Measurements from ENCODE around the gene HSD17B8. TPM values are rescaled to one million over a fixed set of nuclear protein-coding genes. Genes with fewer than 3 reads are reported as not detected.

The HSD17B8 gene
- total and polyA plus RNA-seq, 9 donors: 7.8 to 15.1 (median 11.0) TPM

- Histone ChIP-seq H3K27me3 (ENCODE audit: control insufficient read depth, insufficient read depth, low read length) (no peaks in the 10 kb centered on the region), H3K4me1 (ENCODE audit: control insufficient read depth, insufficient read depth, low read length) (no peaks in the 10 kb centered on the region), H3K4me3 (ENCODE audit: low read length) (no peak overlapping the region), H3K9me3 (replicated peaks; ENCODE audit: control insufficient read depth, low read depth, low read length) (no peaks in the 10 kb centered on the region), H3K27ac (ENCODE audit: low read length) (no peak overlapping the region), H3K36me3 (ENCODE audit: control insufficient read depth, insufficient read depth, low read length) (peaks cover 6% of the 10 kb centered on the region)
- 89% methylated on average over 5 of the region's 10 CpGs for WGBS (ENCODE audit: insufficient coverage)
- no peak for DNase-seq
Observed at GRCh38 chr6:33178755-33179475, 25.5 kb upstream of the HSD17B8 start.

- no peak for DNase-seq
- peaks cover 6% of the 10 kb centered on the region for H3K36me3 ChIP-seq (ENCODE audit: control insufficient read depth, insufficient read depth, low read length)
- H3K4me3 ChIP-seq (ENCODE audit: low read length): no peak overlapping the region
- 91% methylated on average over 3 of the region's 7 CpGs for WGBS (ENCODE audit: insufficient coverage)
- no peak overlapping the region for H3K27ac ChIP-seq (ENCODE audit: low read length)
- H3K27me3 ChIP-seq (ENCODE audit: control insufficient read depth, insufficient read depth, low read length): peaks cover 3% of the 10 kb centered on the region
- no peaks in the 10 kb centered on the region for H3K4me1 ChIP-seq (ENCODE audit: control insufficient read depth, insufficient read depth, low read length)
- no peaks in the 10 kb centered on the region for H3K9me3 ChIP-seq (replicated peaks; ENCODE audit: control insufficient read depth, low read depth, low read length)
Observed at GRCh38 chr6:33181141-33181540, 23.3 kb upstream of the HSD17B8 start.

GRCh38 chr6:33183071-33183683 is 21.3 kb upstream of the HSD17B8 start:
- Histone ChIP-seq H3K36me3 (ENCODE audit: control insufficient read depth, insufficient read depth, low read length) (peaks cover 10% of the 10 kb centered on the region), H3K4me1 (ENCODE audit: control insufficient read depth, insufficient read depth, low read length) (no peaks in the 10 kb centered on the region), H3K27me3 (ENCODE audit: control insufficient read depth, insufficient read depth, low read length) (peaks cover 7% of the 10 kb centered on the region), H3K4me3 (ENCODE audit: low read length) (no peak overlapping the region), H3K9me3 (replicated peaks; ENCODE audit: control insufficient read depth, low read depth, low read length) (no peaks in the 10 kb centered on the region), H3K27ac (ENCODE audit: low read length) (no peak overlapping the region)
- DNase-seq: no peak
- 80% methylated on average over 3 of the region's 5 CpGs for WGBS (ENCODE audit: insufficient coverage)

GRCh38 chr6:33185190-33185589 is 19.3 kb upstream of the HSD17B8 start:
- Histone ChIP-seq H3K27ac (ENCODE audit: low read length) (no peak overlapping the region), H3K27me3 (ENCODE audit: control insufficient read depth, insufficient read depth, low read length) (peaks cover 7% of the 10 kb centered on the region), H3K36me3 (ENCODE audit: control insufficient read depth, insufficient read depth, low read length) (peaks cover 10% of the 10 kb centered on the region), H3K9me3 (replicated peaks; ENCODE audit: control insufficient read depth, low read depth, low read length) (no peaks in the 10 kb centered on the region), H3K4me1 (ENCODE audit: control insufficient read depth, insufficient read depth, low read length) (peaks cover 2% of the 10 kb centered on the region), H3K4me3 (ENCODE audit: low read length) (no peak overlapping the region)
- no peak for DNase-seq
- 47% methylated on average over 6 of the region's 9 CpGs for WGBS (ENCODE audit: insufficient coverage)

- Histone ChIP-seq H3K9me3 (replicated peaks; ENCODE audit: control insufficient read depth, low read depth, low read length) (no peaks in the 10 kb centered on the region), H3K4me3 (ENCODE audit: low read length) (no peak overlapping the region), H3K4me1 (ENCODE audit: control insufficient read depth, insufficient read depth, low read length) (peaks cover 7% of the 10 kb centered on the region), H3K27ac (ENCODE audit: low read length) (no peak overlapping the region), H3K27me3 (ENCODE audit: control insufficient read depth, insufficient read depth, low read length) (peaks cover 10% of the 10 kb centered on the region), H3K36me3 (ENCODE audit: control insufficient read depth, insufficient read depth, low read length) (peaks cover 10% of the 10 kb centered on the region)
- WGBS (ENCODE audit: insufficient coverage): 71% methylated on average over 4 of the region's 4 CpGs
- DNase-seq: no peak
Observed at GRCh38 chr6:33185654-33186187, 18.7 kb upstream of the HSD17B8 start.

- H3K9me3 ChIP-seq (replicated peaks; ENCODE audit: control insufficient read depth, low read depth, low read length): no peaks in the 10 kb centered on the region
- H3K4me1 ChIP-seq (ENCODE audit: control insufficient read depth, insufficient read depth, low read length): peaks cover 27% of the 10 kb centered on the region
- no peak overlapping the region for H3K27ac ChIP-seq (ENCODE audit: low read length)
- no peak overlapping the region for H3K4me3 ChIP-seq (ENCODE audit: low read length)
- DNase-seq: no peak
- H3K27me3 ChIP-seq (ENCODE audit: control insufficient read depth, insufficient read depth, low read length): peaks cover 30% of the 10 kb centered on the region
- WGBS (ENCODE audit: insufficient coverage): 100% methylated on average over 1 of the region's 1 CpG
- peaks cover 10% of the 10 kb centered on the region for H3K36me3 ChIP-seq (ENCODE audit: control insufficient read depth, insufficient read depth, low read length)
Observed at GRCh38 chr6:33187809-33188208, 16.6 kb upstream of the HSD17B8 start.

- H3K36me3 ChIP-seq (ENCODE audit: control insufficient read depth, insufficient read depth, low read length): peaks cover 13% of the 10 kb centered on the region
- no peak for DNase-seq
- H3K9me3 ChIP-seq (replicated peaks; ENCODE audit: control insufficient read depth, low read depth, low read length): no peaks in the 10 kb centered on the region
- H3K27ac ChIP-seq (ENCODE audit: low read length): no peak overlapping the region
- H3K4me1 ChIP-seq (ENCODE audit: control insufficient read depth, insufficient read depth, low read length): peaks cover 33% of the 10 kb centered on the region
- H3K27me3 ChIP-seq (ENCODE audit: control insufficient read depth, insufficient read depth, low read length): peaks cover 31% of the 10 kb centered on the region
- H3K4me3 ChIP-seq (ENCODE audit: low read length): no peak overlapping the region
- WGBS (ENCODE audit: insufficient coverage): 73% methylated on average over 5 of the region's 8 CpGs
Observed at GRCh38 chr6:33189164-33189563, 15.3 kb upstream of the HSD17B8 start.

- Histone ChIP-seq H3K36me3 (ENCODE audit: control insufficient read depth, insufficient read depth, low read length) (peaks cover 20% of the 10 kb centered on the region), H3K4me3 (ENCODE audit: low read length) (no peak overlapping the region), H3K27me3 (ENCODE audit: control insufficient read depth, insufficient read depth, low read length) (peaks cover 31% of the 10 kb centered on the region), H3K4me1 (ENCODE audit: control insufficient read depth, insufficient read depth, low read length) (peaks cover 33% of the 10 kb centered on the region), H3K9me3 (replicated peaks; ENCODE audit: control insufficient read depth, low read depth, low read length) (no peaks in the 10 kb centered on the region), H3K27ac (ENCODE audit: low read length) (no peak overlapping the region)
- 54% methylated on average over 2 of the region's 7 CpGs for WGBS (ENCODE audit: insufficient coverage)
- peak; percentile 85 for DNase-seq
Observed at GRCh38 chr6:33189625-33190448, 14.6 kb upstream of the HSD17B8 start.

- Histone ChIP-seq H3K9me3 (replicated peaks; ENCODE audit: control insufficient read depth, low read depth, low read length) (no peaks in the 10 kb centered on the region), H3K4me3 (ENCODE audit: low read length) (no peak overlapping the region), H3K27ac (ENCODE audit: low read length) (no peak overlapping the region), H3K4me1 (ENCODE audit: control insufficient read depth, insufficient read depth, low read length) (peaks cover 33% of the 10 kb centered on the region), H3K27me3 (ENCODE audit: control insufficient read depth, insufficient read depth, low read length) (peaks cover 31% of the 10 kb centered on the region), H3K36me3 (ENCODE audit: control insufficient read depth, insufficient read depth, low read length) (peaks cover 27% of the 10 kb centered on the region)
- WGBS (ENCODE audit: insufficient coverage): 61% methylated on average over 7 of the region's 11 CpGs
- DNase-seq: no peak
Observed at GRCh38 chr6:33190504-33191107, 13.8 kb upstream of the HSD17B8 start.
